ENCODE measurements around the gene CCAR1. TPM values are rescaled to one million over a fixed set of nuclear protein-coding genes. Genes with fewer than 3 reads are reported as not detected.

The CCAR1 gene
- total and polyA plus RNA-seq, 10 of the 15 experiments (the other 5 are each of a cell fraction or from before 2014, with no cell fraction given) = 35.5 to 124 (median 79.0) TPM

GRCh38 chr10:68829952-68830351 is 108.9 kb downstream of the CCAR1 start:
- Histone ChIP-seq H3K9ac (ENCODE audit: control insufficient read depth, insufficient read depth, low read length) (no peak overlapping the region), H3K4me3 (no peak overlapping the region), H3K36me3 (ENCODE audit: control insufficient read depth in 2 of 2, insufficient read depth in 2 of 2, low read length in 1 of 2) (no peaks in the 10 kb centered on the region), H3K9me3 (replicated peaks; ENCODE audit: control insufficient read depth, insufficient read depth, low read length) (no peaks in the 10 kb centered on the region), H2AFZ (ENCODE audit: control insufficient read depth, low read depth, low read length) (no peak overlapping the region), H3K79me2 (ENCODE audit: control insufficient read depth, insufficient read depth, low read length) (no peaks in the 10 kb centered on the region), H3K4me1 (ENCODE audit: control insufficient read depth, insufficient read depth, low read length) (peaks cover 3% of the 10 kb centered on the region; the same call in 1 of the 2 replicates), H4K20me1 (ENCODE audit: control insufficient read depth, insufficient read depth) (no peaks in the 10 kb centered on the region), H3K27me3 (replicated peaks in 1 of 2; ENCODE audit: control insufficient read depth in 2 of 2, insufficient read depth in 2 of 2, low read length in 1 of 2) (no peaks in the 10 kb centered on the region), H3K4me2 (ENCODE audit: control insufficient read depth, insufficient read depth) (no peak overlapping the region), H3K27ac (ENCODE audit: control insufficient read depth, insufficient read depth) (no peak overlapping the region)
- no peak for ATAC-seq
- WGBS (ENCODE audit: insufficient coverage, insufficient replicate concordance, low lambda C conversion rate, missing lambda C conversion rate) = 83% methylated on average over 6 of the region's 6 CpGs
- RAD21 ChIA-PET (ENCODE audit: unreplicated experiment) = no interaction called here
- no TSS peak for BruUV-seq (replicated peaks)
- SMC1A ChIA-PET (ENCODE audit: uncharacterized antibody, unreplicated experiment) = no interaction called here
- TF ChIP-seq RAD21 (IDR thresholded peaks at IDR 0.05; ENCODE audit: insufficient read depth, low read depth, low read length) = no peak
- TF ChIP-seq, protein P1, sequence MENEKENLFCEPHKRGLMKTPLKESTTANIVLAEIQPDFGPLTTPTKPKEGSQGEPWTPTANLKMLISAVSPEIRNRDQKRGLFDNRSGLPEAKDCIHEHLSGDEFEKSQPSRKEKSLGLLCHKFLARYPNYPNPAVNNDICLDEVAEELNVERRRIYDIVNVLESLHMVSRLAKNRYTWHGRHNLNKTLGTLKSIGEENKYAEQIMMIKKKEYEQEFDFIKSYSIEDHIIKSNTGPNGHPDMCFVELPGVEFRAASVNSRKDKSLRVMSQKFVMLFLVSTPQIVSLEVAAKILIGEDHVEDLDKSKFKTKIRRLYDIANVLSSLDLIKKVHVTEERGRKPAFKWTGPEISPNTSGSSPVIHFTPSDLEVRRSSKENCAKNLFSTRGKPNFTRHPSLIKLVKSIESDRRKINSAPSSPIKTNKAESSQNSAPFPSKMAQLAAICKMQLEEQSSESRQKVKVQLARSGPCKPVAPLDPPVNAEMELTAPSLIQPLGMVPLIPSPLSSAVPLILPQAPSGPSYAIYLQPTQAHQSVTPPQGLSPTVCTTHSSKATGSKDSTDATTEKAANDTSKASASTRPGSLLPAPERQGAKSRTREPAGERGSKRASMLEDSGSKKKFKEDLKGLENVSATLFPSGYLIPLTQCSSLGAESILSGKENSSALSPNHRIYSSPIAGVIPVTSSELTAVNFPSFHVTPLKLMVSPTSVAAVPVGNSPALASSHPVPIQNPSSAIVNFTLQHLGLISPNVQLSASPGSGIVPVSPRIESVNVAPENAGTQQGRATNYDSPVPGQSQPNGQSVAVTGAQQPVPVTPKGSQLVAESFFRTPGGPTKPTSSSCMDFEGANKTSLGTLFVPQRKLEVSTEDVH (IDR thresholded peaks at IDR 0.05; ENCODE audit: low read depth, partially characterized antibody) = no peak
- no peak for TF ChIP-seq STAT3 (IDR thresholded peaks at IDR 0.05; ENCODE audit: low read depth, low read length)
- no peak for TF ChIP-seq SREBF1 (IDR thresholded peaks at IDR 0.05; ENCODE audit: low read length)
- no peak for TF ChIP-seq POLR2AphosphoS2 (IDR thresholded peaks at IDR 0.05; ENCODE audit: low read depth, low read length)
- TF ChIP-seq, protein P2, sequence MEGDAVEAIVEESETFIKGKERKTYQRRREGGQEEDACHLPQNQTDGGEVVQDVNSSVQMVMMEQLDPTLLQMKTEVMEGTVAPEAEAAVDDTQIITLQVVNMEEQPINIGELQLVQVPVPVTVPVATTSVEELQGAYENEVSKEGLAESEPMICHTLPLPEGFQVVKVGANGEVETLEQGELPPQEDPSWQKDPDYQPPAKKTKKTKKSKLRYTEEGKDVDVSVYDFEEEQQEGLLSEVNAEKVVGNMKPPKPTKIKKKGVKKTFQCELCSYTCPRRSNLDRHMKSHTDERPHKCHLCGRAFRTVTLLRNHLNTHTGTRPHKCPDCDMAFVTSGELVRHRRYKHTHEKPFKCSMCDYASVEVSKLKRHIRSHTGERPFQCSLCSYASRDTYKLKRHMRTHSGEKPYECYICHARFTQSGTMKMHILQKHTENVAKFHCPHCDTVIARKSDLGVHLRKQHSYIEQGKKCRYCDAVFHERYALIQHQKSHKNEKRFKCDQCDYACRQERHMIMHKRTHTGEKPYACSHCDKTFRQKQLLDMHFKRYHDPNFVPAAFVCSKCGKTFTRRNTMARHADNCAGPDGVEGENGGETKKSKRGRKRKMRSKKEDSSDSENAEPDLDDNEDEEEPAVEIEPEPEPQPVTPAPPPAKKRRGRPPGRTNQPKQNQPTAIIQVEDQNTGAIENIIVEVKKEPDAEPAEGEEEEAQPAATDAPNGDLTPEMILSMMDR (IDR thresholded peaks at IDR 0.05 in 2 of 3, conservative IDR thresholded peaks at IDR 0.05 in 1 of 3; ENCODE audit: control insufficient read depth in 2 of 3, extremely low read depth in 1 of 3, insufficient read depth in 1 of 3, low read depth in 3 of 3, low read length in 3 of 3) = no peak
- TF ChIP-seq, protein P3, sequence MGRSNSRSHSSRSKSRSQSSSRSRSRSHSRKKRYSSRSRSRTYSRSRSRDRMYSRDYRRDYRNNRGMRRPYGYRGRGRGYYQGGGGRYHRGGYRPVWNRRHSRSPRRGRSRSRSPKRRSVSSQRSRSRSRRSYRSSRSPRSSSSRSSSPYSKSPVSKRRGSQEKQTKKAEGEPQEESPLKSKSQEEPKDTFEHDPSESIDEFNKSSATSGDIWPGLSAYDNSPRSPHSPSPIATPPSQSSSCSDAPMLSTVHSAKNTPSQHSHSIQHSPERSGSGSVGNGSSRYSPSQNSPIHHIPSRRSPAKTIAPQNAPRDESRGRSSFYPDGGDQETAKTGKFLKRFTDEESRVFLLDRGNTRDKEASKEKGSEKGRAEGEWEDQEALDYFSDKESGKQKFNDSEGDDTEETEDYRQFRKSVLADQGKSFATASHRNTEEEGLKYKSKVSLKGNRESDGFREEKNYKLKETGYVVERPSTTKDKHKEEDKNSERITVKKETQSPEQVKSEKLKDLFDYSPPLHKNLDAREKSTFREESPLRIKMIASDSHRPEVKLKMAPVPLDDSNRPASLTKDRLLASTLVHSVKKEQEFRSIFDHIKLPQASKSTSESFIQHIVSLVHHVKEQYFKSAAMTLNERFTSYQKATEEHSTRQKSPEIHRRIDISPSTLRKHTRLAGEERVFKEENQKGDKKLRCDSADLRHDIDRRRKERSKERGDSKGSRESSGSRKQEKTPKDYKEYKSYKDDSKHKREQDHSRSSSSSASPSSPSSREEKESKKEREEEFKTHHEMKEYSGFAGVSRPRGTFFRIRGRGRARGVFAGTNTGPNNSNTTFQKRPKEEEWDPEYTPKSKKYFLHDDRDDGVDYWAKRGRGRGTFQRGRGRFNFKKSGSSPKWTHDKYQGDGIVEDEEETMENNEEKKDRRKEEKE (IDR thresholded peaks at IDR 0.05) = no peak
- TF ChIP-seq SUZ12 (IDR thresholded peaks at IDR 0.05; ENCODE audit: unreplicated experiment) = no peak
- no peak for TF ChIP-seq ASH2L (IDR thresholded peaks at IDR 0.05; ENCODE audit: borderline replicate concordance, low read depth)
- TF ChIP-seq RAD51 (IDR thresholded peaks at IDR 0.05) = no peak
- DNase-seq (ENCODE audit: low read depth, low spot score) = no peak
- FAIRE-seq = no peak
- CTCF ChIA-PET = no interaction called here
- in situ Hi-C loops (cut with MboI) = no loop called here
- POLR2A ChIA-PET = no interaction called here
- intact Hi-C loops (cut with micrococcal nuclease; ENCODE audit: unreplicated experiment) = no loop called here
